Thoracic aorta (tissue), 2 donors: ENCODE measurements around the gene CREB3L1. TPM values are rescaled to one million over a fixed set of nuclear protein-coding genes. Genes with fewer than 3 reads are reported as not detected.

ENCODE experiments used
- ATAC-seq: fragments of 150-250 bp; one replicate; pipeline ENCODE4 v1.8.0; 2017; ENCODE audit warnings: low read depth; ENCODE audit not compliant: insufficient number of reproducible peaks, low FRiP score
- DNase-seq: peaks from one replicate; pipeline ENCODE4 v3.0.0-alpha.2; 2020; ENCODE audit warnings: low spot score
- H3K27ac ChIP-seq, 2 donors: fragments of 200-600 bp; sonication (generic); 1 replicate in 1 of 2; 2 replicates in 1 of 2; pipeline ENCODE4 v1.5.1; 2016; ENCODE audit warnings: mild to moderate bottlenecking in 2 of 2, moderate library complexity in 2 of 2
- H3K27me3 ChIP-seq: fragments of 200-600 bp; sonication (generic); replicated peaks from 2 replicates; pipeline ENCODE4 v1.6.0; 2016; ENCODE audit warnings: mild to moderate bottlenecking; ENCODE audit not compliant: insufficient read depth
- H3K36me3 ChIP-seq: fragments of 200-600 bp; sonication (generic); one replicate; pipeline ENCODE4 v1.5.1; 2016
- H3K4me1 ChIP-seq, 2 donors: fragments of 200-600 bp; sonication (generic); 1 replicate in 1 of 2; 2 replicates in 1 of 2; pipeline versions ENCODE4 v1.5.1 to v1.6.0; 2016; ENCODE audit warnings: low read depth in 2 of 2, mild to moderate bottlenecking in 1 of 2; ENCODE audit not compliant: control insufficient read depth in 1 of 2
- H3K4me3 ChIP-seq: fragments of 200-600 bp; sonication (generic); 2 replicates; pipeline ENCODE4 v1.5.1; 2016; ENCODE audit warnings: mild to moderate bottlenecking
- H3K9me3 ChIP-seq: fragments of 200-600 bp; sonication (generic); 2 replicates; pipeline ENCODE4 v1.5.1; 2016
- total RNA-seq, 2 donors: library from RNA; depleted of rRNA; stranded (reverse); fragments of >200 nt; gene quantifications; one replicate each; pipeline versions ENCODE4 v1.1.0 to v1.2.3, GENCODE V29; 2016
- TF ChIP-seq, protein P1 (sequence below): fragments of 200-600 bp; sonication (generic); IDR thresholded peaks from one replicate; pipeline ENCODE4 v1.5.1; 2019; ENCODE audit warnings: antibody characterized with exemption

CREB3L1 gene
- total RNA-seq, 2 donors from 2014 or later, result 3.0 to 7.6 TPM

- H3K9me3 ChIP-seq, result no peaks in the 10 kb centered on the region
- no peaks in the 10 kb centered on the region for H3K36me3 ChIP-seq
- TF ChIP-seq, protein P1, sequence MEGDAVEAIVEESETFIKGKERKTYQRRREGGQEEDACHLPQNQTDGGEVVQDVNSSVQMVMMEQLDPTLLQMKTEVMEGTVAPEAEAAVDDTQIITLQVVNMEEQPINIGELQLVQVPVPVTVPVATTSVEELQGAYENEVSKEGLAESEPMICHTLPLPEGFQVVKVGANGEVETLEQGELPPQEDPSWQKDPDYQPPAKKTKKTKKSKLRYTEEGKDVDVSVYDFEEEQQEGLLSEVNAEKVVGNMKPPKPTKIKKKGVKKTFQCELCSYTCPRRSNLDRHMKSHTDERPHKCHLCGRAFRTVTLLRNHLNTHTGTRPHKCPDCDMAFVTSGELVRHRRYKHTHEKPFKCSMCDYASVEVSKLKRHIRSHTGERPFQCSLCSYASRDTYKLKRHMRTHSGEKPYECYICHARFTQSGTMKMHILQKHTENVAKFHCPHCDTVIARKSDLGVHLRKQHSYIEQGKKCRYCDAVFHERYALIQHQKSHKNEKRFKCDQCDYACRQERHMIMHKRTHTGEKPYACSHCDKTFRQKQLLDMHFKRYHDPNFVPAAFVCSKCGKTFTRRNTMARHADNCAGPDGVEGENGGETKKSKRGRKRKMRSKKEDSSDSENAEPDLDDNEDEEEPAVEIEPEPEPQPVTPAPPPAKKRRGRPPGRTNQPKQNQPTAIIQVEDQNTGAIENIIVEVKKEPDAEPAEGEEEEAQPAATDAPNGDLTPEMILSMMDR, result no peak
- no peak overlapping the region for H3K4me3 ChIP-seq
- ATAC-seq, result no peak
- H3K4me1 ChIP-seq, result peaks cover 0 to 26% of the 10 kb centered on the region in 2 donors
- H3K27ac ChIP-seq, result no peak overlapping the region
- DNase-seq, result no peak
- H3K27me3 ChIP-seq, result no peaks in the 10 kb centered on the region
These were observed 13.3 kb downstream of the CREB3L1 start for GRCh38 chr11:46290598-46291309.

GRCh38 chr11:46291441-46292150 lies 14.1 kb downstream of the CREB3L1 start:
- ATAC-seq, result no peak
- no peak for DNase-seq

DNA sequence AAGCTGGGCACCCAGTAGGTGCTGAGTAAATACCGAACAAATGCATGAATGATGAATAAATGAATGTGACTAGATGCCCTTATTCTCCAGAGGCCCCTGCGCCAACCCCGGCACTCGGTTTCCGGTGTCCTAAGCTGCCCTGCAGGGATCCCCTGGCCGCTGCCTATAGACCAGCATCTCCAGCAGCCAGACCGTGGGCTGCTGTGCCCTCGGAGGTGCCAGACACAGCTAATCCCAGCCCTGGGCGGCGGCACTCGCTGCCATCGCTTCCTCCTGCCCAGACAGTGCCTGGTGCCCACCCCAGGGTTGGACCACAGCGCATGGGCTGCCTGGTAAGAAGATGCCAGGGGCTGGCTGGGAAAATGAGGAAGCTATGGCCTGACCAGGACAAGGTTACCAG lies 15.6 kb downstream of the CREB3L1 start:
- Histone ChIP-seq H3K36me3 (no peaks in the 10 kb centered on the region), H3K4me1 (peaks cover 11 to 39% of the 10 kb centered on the region in 2 donors), H3K9me3 (no peaks in the 10 kb centered on the region), H3K27ac (no peak overlapping the region), H3K27me3 (no peaks in the 10 kb centered on the region), H3K4me3 (no peak overlapping the region)
- TF ChIP-seq, protein P1, result no peak
- DNase-seq, result no peak
- ATAC-seq, result no peak

More at GRCh38 chr11:46291441-46292150, 14.1 kb downstream of the CREB3L1 start:
- TF ChIP-seq, protein P1, result no peak
- no peaks in the 10 kb centered on the region for H3K36me3 ChIP-seq
- peaks cover 7 to 33% of the 10 kb centered on the region in 2 donors for H3K4me1 ChIP-seq
- no peak overlapping the region for H3K27ac ChIP-seq
- H3K4me3 ChIP-seq, result no peak overlapping the region
- no peaks in the 10 kb centered on the region for H3K9me3 ChIP-seq
- H3K27me3 ChIP-seq, result no peaks in the 10 kb centered on the region

DNA sequence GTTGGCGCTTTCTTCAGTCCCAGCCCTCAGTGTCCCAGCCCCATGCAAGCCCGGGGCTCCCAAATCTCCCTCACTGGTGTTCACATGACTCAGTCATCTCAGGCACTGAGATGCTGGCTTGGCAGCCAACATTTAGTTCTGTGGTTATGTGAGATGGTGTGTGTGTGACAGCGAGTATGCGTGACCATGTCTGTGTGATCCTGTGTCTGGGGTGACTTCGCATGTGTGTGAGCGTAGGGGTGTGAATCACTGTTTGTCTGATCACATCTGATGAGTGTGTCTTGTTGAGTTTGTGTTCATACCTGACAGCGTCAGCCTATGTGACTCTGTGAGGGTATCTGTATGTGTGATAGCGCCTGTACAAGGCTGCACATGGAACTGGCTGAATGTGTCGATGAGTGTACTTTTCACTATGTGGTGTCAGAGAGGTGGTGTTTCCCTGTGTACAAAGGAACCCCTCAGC lies 16.2 kb downstream of the CREB3L1 start:
- Histone ChIP-seq H3K36me3 (no peaks in the 10 kb centered on the region), H3K27me3 (no peaks in the 10 kb centered on the region), H3K4me1 (peaks cover 11 to 39% of the 10 kb centered on the region in 2 donors), H3K4me3 (no peak overlapping the region), H3K9me3 (no peaks in the 10 kb centered on the region), H3K27ac (no peak overlapping the region)
- TF ChIP-seq, protein P1, result no peak
- DNase-seq, result no peak
- ATAC-seq, result no peak
